HepG2 (cell line): ENCODE measurements around the gene PSMG3. TPM values are rescaled to one million over a fixed set of nuclear protein-coding genes. Genes with fewer than 3 reads are reported as not detected.
A peak's percentile ranks its signal among the peaks of the same experiment; 100 is the strongest.

ENCODE experiments used
- BORCS8-MEF2B ChIP-seq: sonication (generic); formaldehyde crosslinking; IDR thresholded peaks from 2 replicates; pipeline ENCODE4 v1.8.0; 2022; ENCODE audit warnings: mild to moderate bottlenecking, missing genetic modification reagents
- CCAR2 ChIP-seq: fragments of 200-400 bp; formaldehyde crosslinking; optimal IDR thresholded peaks from 2 replicates; pipeline ENCODE3; 2018; ENCODE audit warnings: low read depth, mild to moderate bottlenecking, low read length, moderate library complexity
- CCDC6 ChIP-seq: sonication (generic); formaldehyde crosslinking; IDR thresholded peaks from 2 replicates; pipeline ENCODE4 v1.8.1; 2022; ENCODE audit warnings: mild to moderate bottlenecking, missing genetic modification reagents, moderate library complexity
- ERF ChIP-seq: IDR thresholded peaks from 2 replicates; pipeline ENCODE4 v1.6.1; 2018; ENCODE audit warnings: missing biosample characterization, missing genetic modification reagents
- HIVEP1 ChIP-seq: sonication (generic); formaldehyde crosslinking; IDR thresholded peaks from 2 replicates; pipeline ENCODE4 v1.4.0; 2020; ENCODE audit warnings: mild to moderate bottlenecking, missing genetic modification reagents
- HNRNPK ChIP-seq: fragments of 200-400 bp; formaldehyde crosslinking; IDR thresholded peaks from 2 replicates; pipeline ENCODE4 v1.6.1; 2018; ENCODE audit warnings: low read length, low read depth, moderate library complexity, mild to moderate bottlenecking; ENCODE audit not compliant: poor library complexity, severe bottlenecking
- HOXA5 ChIP-seq: sonication (generic); formaldehyde crosslinking; IDR thresholded peaks from 2 replicates; pipeline ENCODE4 v1.4.0; 2020; ENCODE audit warnings: missing genetic modification reagents
- JUN ChIP-seq: sonication (generic); formaldehyde crosslinking; IDR thresholded peaks from 2 replicates; pipeline ENCODE4 v1.4.0; 2020; ENCODE audit warnings: mild to moderate bottlenecking, missing genetic modification reagents
- KDM3A ChIP-seq: IDR thresholded peaks from 2 replicates; pipeline ENCODE4 v1.6.1; 2018; ENCODE audit warnings: low read depth, missing compliant biosample characterization
- KMT2B ChIP-seq: IDR thresholded peaks from 2 replicates; pipeline ENCODE4 v1.6.1; 2016; ENCODE audit warnings: missing genetic modification reagents, missing compliant biosample characterization
- MAFG ChIP-seq: sonication (generic); formaldehyde crosslinking; IDR thresholded peaks from 2 replicates; pipeline ENCODE4 v1.5.1; 2020; ENCODE audit warnings: mild to moderate bottlenecking, missing genetic modification reagents
- NR1H2 ChIP-seq: sonication (generic); formaldehyde crosslinking; IDR thresholded peaks from 2 replicates; pipeline ENCODE4 v1.8.1; 2022; ENCODE audit warnings: low read depth, missing genetic modification reagents, borderline replicate concordance
- PHF5A ChIP-seq: IDR thresholded peaks from one replicate; pipeline ENCODE4 v1.6.1; 2018; ENCODE audit warnings: low read depth, missing genetic modification reagents; ENCODE audit not compliant: unreplicated experiment
- PTBP1 ChIP-seq: fragments of 200-400 bp; formaldehyde crosslinking; IDR thresholded peaks from 2 replicates; pipeline ENCODE4 v1.6.1; 2018; ENCODE audit warnings: low read length, low read depth; ENCODE audit not compliant: poor library complexity, severe bottlenecking
- RCOR2 ChIP-seq: IDR thresholded peaks from 2 replicates; pipeline ENCODE4 v1.6.1; 2016; ENCODE audit warnings: missing biosample characterization, missing genetic modification reagents
- SALL1 ChIP-seq: sonication (generic); formaldehyde crosslinking; IDR thresholded peaks from 2 replicates; pipeline ENCODE4 v1.8.0; 2022; ENCODE audit warnings: mild to moderate bottlenecking, missing genetic modification reagents
- SRF ChIP-seq: IDR thresholded peaks from 2 replicates; pipeline ENCODE4 v1.6.1; 2011; ENCODE audit warnings: mild to moderate bottlenecking, low read depth, low read length, moderate library complexity
- SRSF4 ChIP-seq: fragments of 200-400 bp; formaldehyde crosslinking; IDR thresholded peaks from one replicate; pipeline ENCODE4 v1.6.1; 2018; ENCODE audit warnings: mild to moderate bottlenecking, low read depth, low read length, moderate library complexity; ENCODE audit not compliant: poor library complexity, severe bottlenecking
- ZNF12 ChIP-seq: sonication (generic); formaldehyde crosslinking; IDR thresholded peaks from 2 replicates; pipeline ENCODE4 v1.5.0; 2020; ENCODE audit warnings: missing genetic modification reagents
- ZNF367 ChIP-seq: sonication (generic); formaldehyde crosslinking; IDR thresholded peaks from 2 replicates; pipeline ENCODE4 v1.4.0; 2020; ENCODE audit warnings: missing genetic modification reagents, borderline replicate concordance
- ZNF557 ChIP-seq: sonication (generic); formaldehyde crosslinking; IDR thresholded peaks from 2 replicates; pipeline ENCODE4 v1.4.0; 2020; ENCODE audit warnings: missing genetic modification reagents
- ZNF75D ChIP-seq: sonication (generic); formaldehyde crosslinking; IDR thresholded peaks from 2 replicates; pipeline ENCODE4 v1.8.1; 2023; ENCODE audit warnings: missing genetic modification reagents, mild to moderate bottlenecking, borderline replicate concordance
- polyA plus RNA-seq, 8 experiments: library from polyadenylated mRNA; depleted of rRNA in 3 of 8; stranded (reverse) in 7 of 8; unstranded in 1 of 8; fragments of >200 nt; fragmentation: Illumina TruSeq in 4 of 8; extraction: Trizol in 4 of 8; gene quantifications; 2 replicates each; pipeline versions ENCODE4 v1.2.1 to v1.2.3, GENCODE V29; 2011 to 2016; ENCODE audit warnings: low read depth in 4 of 8, missing spikeins in 1 of 8, mixed read lengths in 1 of 8; ENCODE audit not compliant: insufficient read depth in 1 of 8
- total RNA-seq, 5 experiments: library from RNA; depleted of rRNA; stranded (reverse); fragments of >200 nt; fragmentation: Illumina TruSeq; extraction: Trizol; gene quantifications; 2 replicates each; pipeline ENCODE4 v1.2.3, GENCODE V29; 2016; ENCODE audit warnings: low read depth in 1 of 5
- TF ChIP-seq, protein P1 (sequence below): sonication (generic); formaldehyde crosslinking; IDR thresholded peaks from 2 replicates; pipeline ENCODE4 v1.4.0; 2020; ENCODE audit warnings: mild to moderate bottlenecking, low read depth, missing genetic modification reagents
- TF ChIP-seq, protein P2 (sequence below): sonication (generic); formaldehyde crosslinking; IDR thresholded peaks from 2 replicates; pipeline ENCODE4 v1.4.0; 2020; ENCODE audit warnings: mild to moderate bottlenecking, missing genetic modification reagents
- TF ChIP-seq, protein P3 (sequence below): sonication (generic); formaldehyde crosslinking; conservative IDR thresholded peaks from 2 replicates; pipeline ENCODE4 v1.8.0; 2022; ENCODE audit warnings: missing genetic modification reagents

The PSMG3 gene
- total and polyA plus RNA-seq, 2 of the 13 experiments (the other 11 are each of a cell fraction or from before 2014, with no cell fraction given), result 29.6 to 48.4 TPM

DNA sequence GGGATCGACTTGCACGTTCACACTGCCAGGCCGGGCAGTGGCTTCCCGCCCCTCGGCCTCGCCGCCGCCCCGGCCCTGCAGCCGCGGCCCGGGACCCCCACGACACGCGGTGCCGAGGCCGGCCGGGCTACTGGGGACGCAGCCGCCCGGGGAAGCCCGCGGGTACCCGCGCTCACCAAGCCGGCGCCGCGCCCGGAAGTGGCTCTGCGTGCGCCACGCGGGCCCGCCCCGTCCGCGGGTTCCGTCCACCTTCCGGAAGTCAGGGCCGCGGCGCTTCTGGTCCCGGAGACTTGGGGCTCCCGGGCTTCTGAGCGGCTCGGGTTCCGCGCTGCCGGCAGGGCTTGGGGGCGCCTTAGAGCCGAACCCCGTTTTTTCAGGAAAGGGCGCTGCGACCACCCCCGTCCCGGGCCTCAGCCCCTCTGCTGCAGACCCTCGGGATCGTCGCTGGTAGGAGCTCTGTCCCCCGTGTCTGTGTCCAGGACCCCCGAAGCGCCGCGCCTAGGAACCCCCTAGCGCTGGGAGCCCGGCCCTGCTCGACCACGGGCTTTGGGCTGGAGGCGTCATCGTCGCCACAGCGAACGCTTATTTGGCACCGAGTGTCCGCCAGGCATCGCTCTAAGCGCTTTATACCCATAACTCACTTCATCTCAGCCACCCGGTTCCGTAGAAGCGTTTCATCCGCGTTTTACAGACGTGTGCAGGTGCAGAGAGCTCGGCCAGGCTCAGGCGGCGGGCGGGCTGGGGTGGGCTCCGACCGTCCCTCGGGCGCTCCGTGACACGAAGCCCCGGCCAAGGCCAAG, at the start of gene PSMG3 (continued):
- TF ChIP-seq ERF (CRISPR knock-in tag), result peak; percentile 86
- 0 out of 2 replicates have a peak, but pooled peaks have one; percentile 13 for TF ChIP-seq ZNF12 (CRISPR knock-in tag)
- TF ChIP-seq ZNF367 (CRISPR knock-in tag), result 0 out of 2 replicates have a peak, but pooled peaks have one; percentile 13
- TF ChIP-seq JUN (CRISPR knock-in tag), result no peak
- TF ChIP-seq MAFG, result no peak
- peak; percentile 41 for TF ChIP-seq PTBP1
- TF ChIP-seq HIVEP1, result peak; percentile 41; the same call in 1 of the 2 replicates
- no peak for TF ChIP-seq RCOR2 (CRISPR knock-in tag)
- TF ChIP-seq ZNF557, result no peak
- TF ChIP-seq, protein P1, sequence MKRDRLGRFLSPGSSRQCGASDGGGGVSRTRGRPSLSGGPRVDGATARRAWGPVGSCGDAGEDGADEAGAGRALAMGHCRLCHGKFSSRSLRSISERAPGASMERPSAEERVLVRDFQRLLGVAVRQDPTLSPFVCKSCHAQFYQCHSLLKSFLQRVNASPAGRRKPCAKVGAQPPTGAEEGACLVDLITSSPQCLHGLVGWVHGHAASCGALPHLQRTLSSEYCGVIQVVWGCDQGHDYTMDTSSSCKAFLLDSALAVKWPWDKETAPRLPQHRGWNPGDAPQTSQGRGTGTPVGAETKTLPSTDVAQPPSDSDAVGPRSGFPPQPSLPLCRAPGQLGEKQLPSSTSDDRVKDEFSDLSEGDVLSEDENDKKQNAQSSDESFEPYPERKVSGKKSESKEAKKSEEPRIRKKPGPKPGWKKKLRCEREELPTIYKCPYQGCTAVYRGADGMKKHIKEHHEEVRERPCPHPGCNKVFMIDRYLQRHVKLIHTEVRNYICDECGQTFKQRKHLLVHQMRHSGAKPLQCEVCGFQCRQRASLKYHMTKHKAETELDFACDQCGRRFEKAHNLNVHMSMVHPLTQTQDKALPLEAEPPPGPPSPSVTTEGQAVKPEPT, result no peak
- TF ChIP-seq KMT2B (CRISPR knock-in tag), result peak; percentile 68; the same call in 1 of the 2 replicates
- TF ChIP-seq, protein P2, sequence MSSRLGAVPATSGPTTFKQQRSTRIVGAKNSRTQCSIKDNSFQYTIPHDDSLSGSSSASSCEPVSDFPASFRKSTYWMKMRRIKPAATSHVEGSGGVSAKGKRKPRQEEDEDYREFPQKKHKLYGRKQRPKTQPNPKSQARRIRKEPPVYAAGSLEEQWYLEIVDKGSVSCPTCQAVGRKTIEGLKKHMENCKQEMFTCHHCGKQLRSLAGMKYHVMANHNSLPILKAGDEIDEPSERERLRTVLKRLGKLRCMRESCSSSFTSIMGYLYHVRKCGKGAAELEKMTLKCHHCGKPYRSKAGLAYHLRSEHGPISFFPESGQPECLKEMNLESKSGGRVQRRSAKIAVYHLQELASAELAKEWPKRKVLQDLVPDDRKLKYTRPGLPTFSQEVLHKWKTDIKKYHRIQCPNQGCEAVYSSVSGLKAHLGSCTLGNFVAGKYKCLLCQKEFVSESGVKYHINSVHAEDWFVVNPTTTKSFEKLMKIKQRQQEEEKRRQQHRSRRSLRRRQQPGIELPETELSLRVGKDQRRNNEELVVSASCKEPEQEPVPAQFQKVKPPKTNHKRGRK (CRISPR knock-in tag), result no peak
- TF ChIP-seq HNRNPK, result peak; percentile 72
- TF ChIP-seq PHF5A (CRISPR knock-in tag), result no peak
- 0 out of 2 replicates have a peak, but pooled peaks have one; percentile 18 for TF ChIP-seq ZNF75D (CRISPR knock-in tag)
- TF ChIP-seq SRF, result peak; percentile 69; the same call in 1 of the 2 replicates
- peak; percentile 77 for TF ChIP-seq CCAR2
- peak; percentile 67; the same call in 1 of the 2 replicates for TF ChIP-seq SALL1 (CRISPR knock-in tag)
- TF ChIP-seq CCDC6 (CRISPR knock-in tag), result peak; percentile 81; the same call in 1 of the 2 replicates
- TF ChIP-seq SRSF4, result peak; percentile 71
- peak; percentile 46; the same call in 1 of the 2 replicates for TF ChIP-seq HOXA5 (CRISPR knock-in tag)
- TF ChIP-seq, protein P3, sequence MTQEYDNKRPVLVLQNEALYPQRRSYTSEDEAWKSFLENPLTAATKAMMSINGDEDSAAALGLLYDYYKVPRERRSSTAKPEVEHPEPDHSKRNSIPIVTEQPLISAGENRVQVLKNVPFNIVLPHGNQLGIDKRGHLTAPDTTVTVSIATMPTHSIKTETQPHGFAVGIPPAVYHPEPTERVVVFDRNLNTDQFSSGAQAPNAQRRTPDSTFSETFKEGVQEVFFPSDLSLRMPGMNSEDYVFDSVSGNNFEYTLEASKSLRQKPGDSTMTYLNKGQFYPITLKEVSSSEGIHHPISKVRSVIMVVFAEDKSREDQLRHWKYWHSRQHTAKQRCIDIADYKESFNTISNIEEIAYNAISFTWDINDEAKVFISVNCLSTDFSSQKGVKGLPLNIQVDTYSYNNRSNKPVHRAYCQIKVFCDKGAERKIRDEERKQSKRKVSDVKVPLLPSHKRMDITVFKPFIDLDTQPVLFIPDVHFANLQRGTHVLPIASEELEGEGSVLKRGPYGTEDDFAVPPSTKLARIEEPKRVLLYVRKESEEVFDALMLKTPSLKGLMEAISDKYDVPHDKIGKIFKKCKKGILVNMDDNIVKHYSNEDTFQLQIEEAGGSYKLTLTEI (CRISPR knock-in tag), result no peak
- TF ChIP-seq BORCS8-MEF2B (CRISPR knock-in tag), result peak; percentile 48; the same call in 1 of the 2 replicates
- TF ChIP-seq NR1H2 (CRISPR knock-in tag), result no peak
- TF ChIP-seq KDM3A (CRISPR knock-in tag), result peak; percentile 71; the same call in 1 of the 2 replicates
